ENCODE data around the gene MCU.

MCU gene

DNA sequence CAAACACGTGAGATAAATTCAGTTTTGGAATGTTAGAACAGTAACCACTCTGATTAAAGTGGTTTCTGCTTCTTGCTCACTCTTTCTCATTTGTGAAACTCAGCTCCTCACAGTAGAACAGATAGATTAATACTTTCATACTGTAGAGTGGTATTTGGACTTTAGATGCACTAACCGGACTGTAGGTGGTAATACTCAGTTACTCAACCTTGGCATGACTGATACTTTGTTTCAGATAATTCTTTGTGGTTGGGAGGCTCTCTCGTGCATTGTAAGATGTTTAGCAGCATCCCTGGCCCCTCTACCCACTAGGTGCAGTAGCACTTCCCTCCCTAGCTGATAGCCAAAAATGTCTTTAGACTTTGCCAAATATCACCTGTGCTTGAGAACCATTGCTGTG lies 37.6 kb downstream of the MCU start:
- Mint-ChIP-seq H3K4me1 (peaks cover 29% of the 10 kb centered on the region), H3K4me3 (no peak overlapping the region), H3K27me3 (ENCODE audit: low read depth) (no peaks in the 10 kb centered on the region), H3K27ac (no peak overlapping the region), H3K9me3 (no peaks in the 10 kb centered on the region), H3K36me3 (ENCODE audit: low read depth) (peaks cover 1% of the 10 kb centered on the region)
- TF ChIP-seq, protein P1, sequence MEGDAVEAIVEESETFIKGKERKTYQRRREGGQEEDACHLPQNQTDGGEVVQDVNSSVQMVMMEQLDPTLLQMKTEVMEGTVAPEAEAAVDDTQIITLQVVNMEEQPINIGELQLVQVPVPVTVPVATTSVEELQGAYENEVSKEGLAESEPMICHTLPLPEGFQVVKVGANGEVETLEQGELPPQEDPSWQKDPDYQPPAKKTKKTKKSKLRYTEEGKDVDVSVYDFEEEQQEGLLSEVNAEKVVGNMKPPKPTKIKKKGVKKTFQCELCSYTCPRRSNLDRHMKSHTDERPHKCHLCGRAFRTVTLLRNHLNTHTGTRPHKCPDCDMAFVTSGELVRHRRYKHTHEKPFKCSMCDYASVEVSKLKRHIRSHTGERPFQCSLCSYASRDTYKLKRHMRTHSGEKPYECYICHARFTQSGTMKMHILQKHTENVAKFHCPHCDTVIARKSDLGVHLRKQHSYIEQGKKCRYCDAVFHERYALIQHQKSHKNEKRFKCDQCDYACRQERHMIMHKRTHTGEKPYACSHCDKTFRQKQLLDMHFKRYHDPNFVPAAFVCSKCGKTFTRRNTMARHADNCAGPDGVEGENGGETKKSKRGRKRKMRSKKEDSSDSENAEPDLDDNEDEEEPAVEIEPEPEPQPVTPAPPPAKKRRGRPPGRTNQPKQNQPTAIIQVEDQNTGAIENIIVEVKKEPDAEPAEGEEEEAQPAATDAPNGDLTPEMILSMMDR (IDR thresholded peaks at IDR 0.05; ENCODE audit: unreplicated experiment in 3 of 3), result no peak

DNA sequence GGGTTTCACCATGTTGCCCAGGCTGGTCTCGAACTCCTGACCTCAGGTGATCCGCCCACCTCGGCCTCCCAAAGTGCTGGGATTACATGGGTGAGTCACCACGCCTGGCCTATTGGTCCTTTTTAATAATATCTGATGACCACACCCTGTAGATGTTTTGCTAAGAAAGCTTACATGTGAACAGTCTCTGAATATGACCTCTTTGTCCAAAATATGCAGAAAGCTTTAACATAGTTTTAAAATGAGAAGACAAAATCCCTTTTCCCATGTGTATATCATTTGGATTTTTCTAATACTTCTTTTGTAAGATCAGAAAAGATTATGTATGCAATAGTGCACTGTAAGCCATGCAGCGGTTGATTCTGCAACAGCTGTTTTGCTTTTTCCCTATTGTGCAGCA lies 38.5 kb downstream of the MCU start:
- Mint-ChIP-seq H3K4me3 (no peak overlapping the region), H3K4me1 (peaks cover 34% of the 10 kb centered on the region), H3K9me3 (no peaks in the 10 kb centered on the region), H3K27ac (no peak overlapping the region), H3K36me3 (ENCODE audit: low read depth) (no peaks in the 10 kb centered on the region), H3K27me3 (ENCODE audit: low read depth) (no peaks in the 10 kb centered on the region)
- TF ChIP-seq, protein P1 (IDR thresholded peaks at IDR 0.05; ENCODE audit: unreplicated experiment in 3 of 3), result no peak

DNA sequence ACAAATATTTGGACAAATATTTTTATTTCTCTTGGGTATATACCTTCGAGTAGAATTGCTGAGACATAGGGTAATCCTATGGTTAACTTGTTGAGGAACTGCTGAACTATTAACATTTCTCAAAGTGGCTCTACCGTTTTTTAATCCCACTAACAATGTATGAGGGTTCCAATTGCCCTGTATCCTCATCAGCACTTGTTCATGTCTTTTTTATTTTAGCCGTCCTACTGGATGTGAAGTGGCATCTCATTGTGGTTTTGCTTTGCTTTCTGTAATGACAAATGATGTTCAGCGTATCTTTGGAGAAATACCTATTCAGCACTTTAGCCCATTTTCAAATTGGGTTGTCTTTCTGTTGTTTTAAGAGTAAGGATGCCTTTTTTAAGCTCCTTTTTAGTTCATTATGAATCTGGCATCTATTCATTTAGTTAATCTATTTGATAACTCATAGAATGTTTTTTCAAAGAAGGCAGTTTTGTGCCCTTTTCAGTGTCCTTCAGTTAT lies 40.0 kb downstream of the MCU start:
- TF ChIP-seq, protein P1 (IDR thresholded peaks at IDR 0.05; ENCODE audit: unreplicated experiment in 3 of 3), result no peak
- Mint-ChIP-seq H3K9me3 (no peaks in the 10 kb centered on the region), H3K36me3 (ENCODE audit: low read depth) (no peaks in the 10 kb centered on the region), H3K27me3 (ENCODE audit: low read depth) (no peaks in the 10 kb centered on the region), H3K4me1 (peaks cover 38% of the 10 kb centered on the region), H3K4me3 (no peak overlapping the region), H3K27ac (no peak overlapping the region)

DNA sequence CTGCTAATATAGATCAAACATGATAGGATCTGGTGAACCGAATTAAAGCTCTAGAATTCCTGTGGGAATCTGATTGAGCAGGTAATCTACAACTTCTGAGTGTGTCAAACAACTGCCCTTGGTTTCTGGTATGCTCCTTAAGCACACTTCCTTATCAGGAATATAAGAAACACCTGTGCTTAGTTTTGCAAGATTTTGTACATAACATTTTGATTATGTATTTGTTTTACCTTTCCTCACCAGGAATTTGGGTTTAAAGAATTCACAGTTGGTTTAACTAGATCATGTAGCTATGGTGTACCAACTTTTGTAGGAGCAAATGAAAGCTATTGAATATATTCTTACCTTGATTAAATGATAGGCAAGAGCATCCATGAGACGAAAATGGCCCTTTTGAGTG lies 40.6 kb downstream of the MCU start:
- Mint-ChIP-seq H3K4me3 (no peak overlapping the region), H3K27me3 (ENCODE audit: low read depth) (no peaks in the 10 kb centered on the region), H3K4me1 (peaks cover 37% of the 10 kb centered on the region), H3K27ac (no peak overlapping the region), H3K36me3 (ENCODE audit: low read depth) (no peaks in the 10 kb centered on the region), H3K9me3 (no peaks in the 10 kb centered on the region)
- TF ChIP-seq, protein P1 (IDR thresholded peaks at IDR 0.05; ENCODE audit: unreplicated experiment in 3 of 3), result no peak

DNA sequence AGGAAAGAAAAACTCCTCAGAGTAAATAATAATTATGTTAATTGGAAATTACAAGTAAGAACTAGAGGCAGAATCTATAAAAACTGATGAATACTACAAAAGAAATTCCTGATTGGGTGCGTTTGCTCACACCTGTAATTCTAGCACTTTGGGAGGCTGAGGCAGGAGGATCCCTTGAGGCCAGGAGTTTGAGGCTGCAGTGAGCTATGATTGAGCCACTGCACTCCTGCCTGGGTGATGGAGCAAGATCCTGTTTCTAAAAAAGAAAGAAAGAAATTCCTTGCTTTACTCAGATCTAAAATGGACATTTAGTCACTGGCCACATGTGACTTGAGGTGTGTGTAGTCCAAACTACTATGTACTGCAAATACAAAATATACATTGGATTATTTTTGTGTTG lies 42.0 kb downstream of the MCU start:
- Mint-ChIP-seq H3K36me3 (ENCODE audit: low read depth) (no peaks in the 10 kb centered on the region), H3K4me3 (no peak overlapping the region), H3K4me1 (peaks cover 38% of the 10 kb centered on the region), H3K9me3 (no peaks in the 10 kb centered on the region), H3K27me3 (ENCODE audit: low read depth) (no peaks in the 10 kb centered on the region), H3K27ac (no peak overlapping the region)
- TF ChIP-seq, protein P1 (IDR thresholded peaks at IDR 0.05; ENCODE audit: unreplicated experiment in 3 of 3), result no peak

DNA sequence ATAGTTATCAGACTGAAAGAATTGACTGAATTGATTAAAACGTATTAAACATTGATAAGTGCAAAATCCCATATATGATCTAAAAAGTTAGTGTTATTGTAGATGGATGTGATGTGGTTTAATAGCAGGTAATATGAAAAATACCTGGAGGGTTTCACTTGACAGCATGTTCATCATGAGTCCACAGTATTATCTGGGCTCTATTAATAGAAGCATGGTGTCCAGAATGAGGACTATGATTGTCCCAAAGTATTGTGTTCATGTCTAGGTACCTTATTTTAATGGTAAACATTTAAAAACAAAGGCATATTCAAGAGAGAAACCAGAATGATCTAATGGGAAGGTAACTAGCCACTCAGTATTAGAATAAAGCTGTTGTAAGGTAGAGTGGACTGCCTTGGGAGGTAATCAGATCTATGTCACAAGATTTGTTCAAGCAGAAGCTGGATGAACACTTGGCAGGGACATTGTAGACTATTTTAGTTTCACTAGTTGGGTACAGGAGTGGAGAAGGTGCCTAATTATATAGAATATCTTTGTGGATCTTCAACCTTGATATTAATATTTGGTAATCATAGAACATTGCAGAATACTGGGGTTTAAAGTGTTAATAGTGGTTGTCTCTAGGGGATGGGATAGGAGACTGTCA lies 43.5 kb downstream of the MCU start:
- Mint-ChIP-seq H3K36me3 (ENCODE audit: low read depth) (no peaks in the 10 kb centered on the region), H3K4me1 (peaks cover 40% of the 10 kb centered on the region), H3K9me3 (no peaks in the 10 kb centered on the region), H3K27me3 (ENCODE audit: low read depth) (no peaks in the 10 kb centered on the region), H3K4me3 (no peak overlapping the region), H3K27ac (peak overlapping the region in 2 of 3 experiments; percentile 5 to 20)
- TF ChIP-seq, protein P1 (IDR thresholded peaks at IDR 0.05; ENCODE audit: unreplicated experiment in 3 of 3), result no peak

Measured in nephron (organoid).